HG02870 (cell line): ENCODE data around the gene OSBPL9.
A peak's percentile ranks its signal among the peaks of the same experiment; 100 is the strongest.
"Not testable (repeated sequence)": the region's sequence is repeated elsewhere in the genome, so short reads cannot be mapped to it uniquely, and the experiment has no call there.

Experiments
- ATAC-seq: cut with Tn5 transposase; IDR thresholded peaks from one replicate; pipeline ENCODE4 v1.9.1; 2021; ENCODE audit warnings: mild to moderate bottlenecking, moderate library complexity; ENCODE audit not compliant: unreplicated experiment

OSBPL9 gene

GRCh38 chr1:51776408-51776807, 159.5 kb downstream of the OSBPL9 start:
- ATAC-seq, result peak; percentile 64

GRCh38 chr1:51780927-51781326, 164.0 kb downstream of the OSBPL9 start:
- ATAC-seq, result no peak

- no peak for ATAC-seq
Observed at GRCh38 chr1:51784997-51785421, 168.1 kb downstream of the OSBPL9 start.

DNA sequence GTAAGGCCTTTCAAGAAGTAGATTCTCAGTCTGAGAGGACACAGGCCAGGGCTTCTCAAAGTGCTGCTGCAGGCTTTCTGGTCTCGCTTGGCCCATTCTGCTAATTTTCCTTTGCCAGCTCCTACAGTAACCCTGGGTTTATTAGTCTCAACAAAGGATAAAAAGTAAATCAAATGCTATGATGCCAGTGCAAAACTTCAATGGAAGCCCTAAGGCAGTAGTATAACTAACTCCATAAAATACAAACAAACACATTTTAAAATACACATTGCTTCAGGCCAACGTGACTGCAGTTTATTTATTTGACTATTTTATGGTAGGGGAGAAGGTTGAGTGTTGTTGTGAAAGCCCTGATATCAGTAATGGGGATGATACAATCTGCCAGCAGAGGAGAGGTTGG, 172.0 kb downstream of the OSBPL9 start:
- ATAC-seq, result no peak

DNA sequence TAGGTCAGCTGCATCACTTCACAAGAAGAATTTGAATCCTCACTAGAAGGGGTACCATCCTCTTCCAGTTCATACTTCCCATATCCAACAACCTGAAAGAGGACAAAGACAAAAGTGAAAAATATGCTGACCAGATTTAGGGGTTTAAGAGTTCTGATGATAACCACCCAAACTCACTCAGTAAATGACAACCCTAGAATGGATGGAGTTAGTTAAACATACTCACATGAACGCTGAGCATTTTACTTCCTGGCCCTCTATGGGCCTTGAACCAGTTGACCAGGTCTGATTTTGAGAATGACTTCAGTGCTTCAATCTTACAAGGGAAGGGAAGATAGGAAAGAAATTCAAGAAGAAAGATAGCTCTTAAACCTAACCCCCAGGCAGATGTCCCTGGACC, 172.4 kb downstream of the OSBPL9 start:
- ATAC-seq, result no peak

DNA sequence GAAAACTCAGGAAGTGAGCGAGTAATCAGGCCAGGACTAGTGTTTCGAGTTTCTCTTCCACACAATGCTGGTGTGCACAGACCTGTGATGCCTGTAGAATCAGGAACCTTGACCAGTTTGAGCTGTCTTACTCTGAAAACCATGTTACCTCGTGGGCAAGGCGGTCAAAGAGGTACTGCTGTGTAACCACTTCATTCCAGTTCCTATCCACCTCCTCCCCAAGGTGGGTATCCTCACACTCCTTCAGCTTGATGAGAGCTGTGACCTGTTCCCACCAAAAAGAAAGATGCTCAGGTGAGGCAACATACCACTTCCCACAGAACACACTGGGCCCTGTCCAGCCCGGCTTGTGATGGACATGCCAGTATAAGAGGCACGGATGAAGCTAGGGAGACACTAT, 173.5 kb downstream of the OSBPL9 start:
- no peak for ATAC-seq

DNA sequence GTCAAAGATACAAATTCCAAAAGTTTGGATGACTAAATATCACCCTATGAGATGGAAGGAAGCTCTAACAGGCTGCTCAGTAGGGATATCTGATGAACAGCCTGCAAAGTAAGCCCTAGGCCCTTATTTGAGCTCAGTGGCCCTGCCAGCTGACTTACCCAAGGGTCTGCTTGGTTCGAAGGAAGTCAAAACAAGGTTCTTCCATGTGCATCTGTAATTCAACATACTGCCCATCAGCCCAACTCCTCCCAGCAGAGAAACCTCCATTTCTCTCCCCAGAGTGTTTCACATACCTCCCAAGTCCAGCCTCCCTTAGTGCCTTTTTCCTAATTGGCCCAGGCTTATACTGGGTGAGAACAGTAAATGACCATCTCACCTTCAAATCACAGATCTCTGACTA, 175.0 kb downstream of the OSBPL9 start:
- ATAC-seq, result no peak

DNA sequence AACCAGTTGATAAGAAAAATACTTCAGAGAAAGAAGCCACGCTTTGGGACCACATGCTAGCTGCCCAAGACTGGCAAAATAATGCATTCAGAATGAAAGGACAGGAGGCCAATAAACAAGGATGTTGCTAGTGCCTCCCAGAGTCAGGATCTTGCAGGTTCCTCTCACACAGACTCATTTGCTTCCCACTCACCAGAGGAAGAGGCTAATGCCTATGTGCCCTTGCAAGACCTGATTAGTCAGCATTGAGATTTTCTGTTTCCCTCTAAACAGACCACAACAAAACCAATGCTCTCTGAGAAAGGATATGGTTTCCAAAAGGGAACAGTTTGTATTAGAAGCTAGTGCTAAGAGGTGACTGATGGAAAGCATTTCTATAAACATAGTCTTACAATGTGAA, 176.0 kb downstream of the OSBPL9 start:
- no peak for ATAC-seq

DNA sequence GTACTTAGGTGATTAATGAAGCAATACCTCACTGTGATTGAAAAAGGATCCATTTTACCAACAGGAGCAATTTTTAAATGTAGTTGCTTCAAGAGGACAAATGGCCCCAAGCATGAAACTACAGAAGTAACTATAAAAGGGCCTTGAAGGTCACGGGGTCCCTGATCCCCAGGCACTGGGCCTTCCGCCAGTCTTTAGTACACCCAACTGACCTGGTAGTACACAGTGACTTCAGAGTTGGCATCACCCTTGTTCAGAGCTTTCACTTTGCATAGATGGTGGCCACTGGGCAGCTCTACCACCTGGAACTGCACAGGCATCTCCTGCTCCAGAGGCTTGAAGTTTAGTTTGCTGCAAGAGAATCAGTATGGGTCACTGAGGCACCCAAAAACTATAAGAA, 177.4 kb downstream of the OSBPL9 start:
- ATAC-seq, result no peak

DNA sequence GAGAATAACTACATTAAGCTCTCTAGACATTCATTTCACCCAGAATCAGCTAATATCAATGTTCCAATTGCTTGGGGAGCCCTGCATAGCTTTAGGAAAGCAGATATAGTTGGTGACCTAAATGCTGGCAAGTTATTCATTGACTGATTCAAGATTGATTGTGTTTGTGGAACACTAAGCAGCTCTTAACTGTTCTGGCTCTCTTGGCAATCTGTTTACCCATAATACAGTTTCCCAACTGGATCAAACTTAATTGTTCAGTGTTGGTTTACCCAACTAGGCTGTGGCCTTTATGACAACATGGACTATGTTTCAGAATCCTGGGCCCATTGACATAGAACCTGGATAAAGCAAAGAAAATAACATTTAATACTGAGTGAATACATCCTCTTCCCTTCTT, 178.0 kb downstream of the OSBPL9 start:
- no peak for ATAC-seq

DNA sequence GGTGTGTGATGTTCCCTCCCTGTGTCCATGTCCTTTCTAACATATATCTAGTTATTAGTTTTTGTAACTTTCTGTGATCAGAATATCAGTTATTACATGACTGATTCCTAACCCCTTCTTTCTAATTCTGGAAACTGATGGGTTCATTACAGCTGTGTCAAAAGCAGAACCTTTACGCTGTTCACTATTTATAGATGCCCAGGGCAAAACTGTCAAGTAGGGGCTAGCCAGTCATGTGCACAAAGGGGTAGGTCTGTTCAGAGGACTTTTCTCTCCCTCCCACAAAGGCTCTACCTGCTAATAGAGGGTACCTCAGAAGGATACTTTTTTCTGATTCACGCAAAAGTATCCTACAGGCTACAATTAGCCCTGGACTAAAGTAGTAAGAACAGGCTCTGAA, 182.5 kb downstream of the OSBPL9 start:
- no peak for ATAC-seq

GRCh38 chr1:51814513-51814912, 197.6 kb downstream of the OSBPL9 start:
- ATAC-seq, result no peak

DNA sequence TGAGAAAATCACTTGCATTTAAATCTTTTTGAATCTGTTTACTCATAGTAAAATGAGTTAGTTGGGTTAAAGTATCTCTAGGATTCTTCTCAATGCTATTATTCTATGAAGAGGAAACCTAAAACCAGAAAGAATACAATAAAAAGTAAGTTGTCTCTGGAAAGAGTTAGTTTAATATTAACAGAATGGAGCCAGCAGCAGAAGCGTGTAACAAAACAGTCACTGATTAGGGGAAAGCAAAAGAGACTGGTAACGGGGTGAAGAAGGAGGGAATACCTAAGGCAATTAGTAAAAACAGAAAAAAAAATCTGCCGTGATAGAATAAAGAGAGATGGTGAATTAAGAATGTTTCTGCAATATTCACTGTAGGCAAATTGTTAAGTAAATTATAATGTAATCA, 201.6 kb downstream of the OSBPL9 start:
- no peak for ATAC-seq

DNA sequence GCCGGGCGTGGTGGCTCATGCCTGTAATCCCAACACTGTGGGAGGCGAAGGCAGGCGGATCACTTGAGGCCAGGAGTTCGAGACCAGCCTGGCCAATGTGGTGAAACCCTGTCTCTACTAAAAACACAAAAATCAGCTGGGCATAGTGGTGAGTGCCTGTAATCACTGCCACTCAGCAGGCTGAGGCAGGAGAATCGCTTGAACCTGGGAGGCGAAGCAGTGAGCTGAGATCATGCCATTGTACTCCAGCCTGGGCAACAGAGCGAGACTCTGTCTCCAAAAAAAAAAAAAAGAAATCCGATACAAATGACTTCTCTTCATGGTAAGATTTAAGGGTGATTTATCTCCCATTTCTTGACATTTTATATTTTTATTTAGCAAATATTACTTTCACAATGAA, 202.1 kb downstream of the OSBPL9 start:
- not testable (repeated sequence) for ATAC-seq

GRCh38 chr1:51819810-51820209, 202.9 kb downstream of the OSBPL9 start:
- no peak for ATAC-seq

GRCh38 chr1:51829058-51829457, 212.2 kb downstream of the OSBPL9 start:
- no peak for ATAC-seq

- no peak for ATAC-seq
Observed at GRCh38 chr1:51833700-51834099, 216.8 kb downstream of the OSBPL9 start.

GRCh38 chr1:51837243-51837642, 220.4 kb downstream of the OSBPL9 start:
- no peak for ATAC-seq
